Endothelial cell of umbilical vein (primary cell): Measurements from ENCODE around the gene CTU1. TPM values are rescaled to one million over a fixed set of nuclear protein-coding genes. Genes with fewer than 3 reads are reported as not detected.

ENCODE experiments used
- BruUV-seq: library from RNA; stranded (reverse); fragments of 400-500 nt; replicated peaks from 2 replicates; lab custom pipeline; 2021; lab: Mats Ljungman, UMichigan
- CTCF ChIA-PET: fragments of 300-600, 350-600 bp; sonication (Branson Sonifier 250); formaldehyde crosslinking; loops from one replicate; lab custom pipeline; 2021; ENCODE audit warnings: antibody characterized with exemption, inconsistent platforms; lab: Charles Lee
- POLR2A ChIA-PET: fragments of 300-600, 350-600 bp; sonication (Branson Sonifier 250); formaldehyde crosslinking; loops from one replicate; lab custom pipeline; 2021; ENCODE audit warnings: antibody characterized with exemption, inconsistent platforms; lab: Charles Lee
- DNase-seq: peaks from one replicate; pipeline ENCODE4 v3.0.0-alpha.2; 2011; ENCODE audit warnings: low read depth, low spot score
- FAIRE-seq: peaks from 2 replicates; lab custom pipeline; 2011; peaks lifted over from hg19 to GRCh38; lab: Jason Lieb, UNC
- H2AFZ ChIP-seq: 2 replicates; pipeline ENCODE4 v1.6.0; 2012; ENCODE audit warnings: low read depth, low read length, control low read depth, inconsistent platforms
- H3K27ac ChIP-seq: 2 replicates; pipeline ENCODE4 v1.5.1; 2011; ENCODE audit warnings: low read depth, mild to moderate bottlenecking, control low read depth, low read length, moderate library complexity; ENCODE audit not compliant: insufficient read depth
- H3K27me3 ChIP-seq, 2 experiments: 2 replicates each; pipeline versions ENCODE4 v1.6.0 to v1.6.1; 2011; ENCODE audit warnings: low read length in 2 of 2, mixed read lengths in 1 of 2; ENCODE audit not compliant: control insufficient read depth in 2 of 2, insufficient read depth in 2 of 2
- H3K36me3 ChIP-seq, 2 experiments: 2 replicates in 1 of 2; 3 replicates in 1 of 2; pipeline ENCODE4 v1.5.1; 2011; ENCODE audit warnings: low read length in 2 of 2, mild to moderate bottlenecking in 1 of 2, moderate library complexity in 1 of 2; ENCODE audit not compliant: control insufficient read depth in 2 of 2, insufficient read depth in 2 of 2; ENCODE audit errors: extremely low read depth in 1 of 2
- H3K4me1 ChIP-seq: 3 replicates; pipeline ENCODE4 v1.5.1; 2011; ENCODE audit warnings: mild to moderate bottlenecking, low read length; ENCODE audit not compliant: control insufficient read depth, insufficient read depth; ENCODE audit errors: extremely low read depth
- H3K4me2 ChIP-seq: 2 replicates; pipeline ENCODE4 v1.6.1; 2011; ENCODE audit warnings: low read length, control low read depth, mixed read lengths; ENCODE audit not compliant: insufficient read depth
- H3K4me3 ChIP-seq, 3 experiments: fragments of 200-600 bp in 1 of 3; sonication (generic), shearing (Covaris generic) in 1 of 3; replicated peaks in 1 of 3; 2 replicates each; pipeline ENCODE4 v1.5.1; 2011 to 2016; ENCODE audit warnings: control low read depth in 3 of 3, low read length in 3 of 3, mild to moderate bottlenecking in 2 of 3, inconsistent platforms in 1 of 3, low read depth in 1 of 3, moderate library complexity in 1 of 3; ENCODE audit not compliant: insufficient read depth in 1 of 3
- H3K79me2 ChIP-seq: 2 replicates; pipeline ENCODE4 v1.6.0; 2012; ENCODE audit warnings: low read length, inconsistent platforms; ENCODE audit not compliant: control insufficient read depth, insufficient read depth
- H3K9ac ChIP-seq: replicated peaks from 2 replicates; pipeline ENCODE3; 2011; ENCODE audit warnings: low read length, control low read depth; ENCODE audit not compliant: insufficient read depth; ENCODE audit errors: extremely low read depth
- H3K9me1 ChIP-seq: replicated peaks from 3 replicates; pipeline ENCODE4 v1.6.0; 2011; ENCODE audit warnings: mild to moderate bottlenecking, low read length; ENCODE audit not compliant: control insufficient read depth, insufficient read depth; ENCODE audit errors: extremely low read depth
- H3K9me3 ChIP-seq: replicated peaks from 2 replicates; pipeline ENCODE4 v1.5.1; 2012; ENCODE audit warnings: low read length, inconsistent platforms; ENCODE audit not compliant: control insufficient read depth, insufficient read depth
- H4K20me1 ChIP-seq: replicated peaks from 2 replicates; pipeline ENCODE3; 2011; ENCODE audit warnings: mild to moderate bottlenecking, low read length; ENCODE audit not compliant: control insufficient read depth, insufficient read depth; ENCODE audit errors: extremely low read depth
- EZH2 ChIP-seq: IDR thresholded peaks from 2 replicates; pipeline ENCODE4 v1.6.1; 2012; ENCODE audit warnings: borderline replicate concordance, low read depth, mild to moderate bottlenecking, moderate library complexity, low read length, inconsistent platforms; ENCODE audit not compliant: severe bottlenecking
- FOS ChIP-seq: IDR thresholded peaks from 2 replicates; pipeline ENCODE4 v1.6.1; 2011; ENCODE audit warnings: mild to moderate bottlenecking, low read length, moderate library complexity, borderline replicate concordance; ENCODE audit not compliant: insufficient read depth
- GATA2 ChIP-seq: IDR thresholded peaks from 2 replicates; pipeline ENCODE4 v1.7.0; 2011; ENCODE audit warnings: low read depth, mild to moderate bottlenecking, moderate library complexity, mixed read lengths, low read length; ENCODE audit not compliant: insufficient read length, insufficient read depth
- JUN ChIP-seq: IDR thresholded peaks from 2 replicates; pipeline ENCODE4 v1.6.1; 2011; ENCODE audit warnings: borderline replicate concordance, low read depth; ENCODE audit not compliant: insufficient read length, insufficient read depth
- MAX ChIP-seq: IDR thresholded peaks from 2 replicates; pipeline ENCODE4 v1.6.1; 2011; ENCODE audit not compliant: insufficient read depth, insufficient read length
- MYC ChIP-seq: IDR thresholded peaks from one replicate; pipeline ENCODE4 v1.6.1; 2011; ENCODE audit warnings: mild to moderate bottlenecking, low read depth, low read length
- POLR2A ChIP-seq: IDR thresholded peaks from 2 replicates; pipeline ENCODE4 v1.6.1; 2012; ENCODE audit warnings: low read depth, mild to moderate bottlenecking, control low read depth, low read length
- POLR2AphosphoS5 ChIP-seq: IDR thresholded peaks from 2 replicates; pipeline ENCODE4 v1.6.1; 2012; ENCODE audit warnings: low read depth, mild to moderate bottlenecking, control low read depth, low read length, moderate library complexity; ENCODE audit not compliant: insufficient read depth
- dilution Hi-C: fragments of 300-500 bp; cut with MboI; formaldehyde crosslinking; loops from one replicate; pipeline ENCODE4 v1.15.0; 2019; ENCODE audit warnings: low sequenced_read_pairs; ENCODE audit not compliant: extremely low pct_ligation_motif_present
- intact Hi-C: fragments of 100-400 bp; cut with micrococcal nuclease; formaldehyde crosslinking; loops from one replicate; pipeline ENCODE4 v1.10.0; 2022
- polyA plus RNA-seq, 4 experiments: library from polyadenylated mRNA; depleted of rRNA in 3 of 4; stranded (reverse) in 3 of 4; unstranded in 1 of 4; fragments of >200 nt; gene quantifications; 2 replicates each; pipeline versions ENCODE4 v1.2.1 to v1.2.3, GENCODE V29; 2011 to 2012; ENCODE audit warnings: missing spikeins in 1 of 4
- total RNA-seq: library from RNA; stranded (reverse); gene quantifications from 2 replicates; pipeline ENCODE4 v1.2.3, GENCODE V29; 2021
- TF ChIP-seq, protein P1 (sequence below), 2 donors: IDR thresholded peaks; 1 replicate in 1 of 2; 2 replicates in 1 of 2; pipeline ENCODE4 v1.5.1; 2011; ENCODE audit warnings: low read length in 2 of 2, mild to moderate bottlenecking in 2 of 2, moderate library complexity in 2 of 2, control low read depth in 1 of 2, inconsistent platforms in 1 of 2, low read depth in 1 of 2; ENCODE audit not compliant: insufficient read depth in 1 of 2; ENCODE audit errors: extremely low read depth in 1 of 2

The CTU1 gene
- total and polyA plus RNA-seq, 2 donors (not counting 3 experiments of a cell fraction or from before 2014, with no cell fraction given): 6.1 to 8.7 TPM

GRCh38 chr19:51140441-51140840 lies 32.2 kb upstream of the CTU1 start:
- Histone ChIP-seq H2AFZ (no peak overlapping the region), H3K9me3 (no peaks in the 10 kb centered on the region), H3K36me3 (no peaks in the 10 kb centered on the region), H3K79me2 (no peaks in the 10 kb centered on the region), H3K4me2 (no peak overlapping the region), H4K20me1 (no peaks in the 10 kb centered on the region), H3K9ac (no peak overlapping the region), H3K9me1 (no peaks in the 10 kb centered on the region), H3K27ac (no peak overlapping the region), H3K4me3 (no peak overlapping the region), H3K27me3 (peaks cover 0 to under 1% of the 10 kb centered on the region in 2 experiments), H3K4me1 (no peaks in the 10 kb centered on the region)
- ChIA-PET CTCF (no interaction called here), POLR2A (no interaction called here)
- BruUV-seq: no TSS peak
- intact Hi-C loops: no loop called here
- dilution Hi-C loops: no loop called here
- no peak for TF ChIP-seq JUN
- DNase-seq (no peak), FAIRE-seq (no peak)

DNA sequence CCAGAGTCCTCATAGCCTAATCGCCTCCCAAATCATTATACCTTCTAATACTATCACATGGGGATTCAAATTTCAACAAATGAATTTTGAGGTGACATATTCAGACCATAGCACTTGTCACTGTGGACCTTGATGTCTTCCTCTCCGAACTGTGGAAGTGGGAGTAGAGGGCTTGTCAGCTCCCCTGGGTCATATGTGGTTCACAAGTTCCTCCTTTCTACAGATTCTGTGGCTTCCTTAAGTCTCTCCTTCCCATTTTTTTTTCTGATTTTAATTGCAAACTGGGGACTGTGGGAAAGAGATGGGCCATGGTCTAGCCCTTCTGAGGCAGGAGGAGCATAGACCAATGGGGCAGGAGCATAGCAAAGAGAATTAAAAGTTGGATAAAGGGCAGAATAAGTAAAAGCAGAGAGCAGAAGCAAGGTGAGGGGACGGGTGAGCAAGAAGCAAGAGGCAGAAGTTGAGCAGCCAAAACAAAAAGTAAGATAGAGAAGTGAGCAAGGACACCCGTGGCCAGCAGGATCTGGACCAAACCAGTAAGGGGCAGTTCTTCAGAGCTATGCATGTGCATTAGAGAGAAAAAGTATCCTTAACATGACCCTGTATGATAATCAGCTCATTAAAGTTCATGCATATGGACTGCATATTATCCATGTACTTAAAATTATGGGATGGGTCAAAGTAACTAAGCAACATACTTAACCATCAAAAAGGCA lies 31.2 kb upstream of the CTU1 start:
- Histone ChIP-seq H3K4me1 (no peaks in the 10 kb centered on the region), H3K9ac (no peak overlapping the region), H4K20me1 (no peaks in the 10 kb centered on the region), H3K27ac (no peak overlapping the region), H2AFZ (no peak overlapping the region), H3K9me1 (no peaks in the 10 kb centered on the region), H3K4me3 (no peak overlapping the region), H3K79me2 (no peaks in the 10 kb centered on the region), H3K27me3 (peaks cover 0 to 5% of the 10 kb centered on the region in 2 experiments), H3K9me3 (no peaks in the 10 kb centered on the region), H3K4me2 (no peak overlapping the region), H3K36me3 (no peaks in the 10 kb centered on the region)
- DNase-seq: no peak
- BruUV-seq: no TSS peak
- dilution Hi-C loops (no loop called here), intact Hi-C loops (no loop called here)
- FAIRE-seq: no peak
- TF ChIP-seq JUN (no peak), MAX (no peak), FOS (no peak), POLR2AphosphoS5 (no peak), GATA2 (no peak), POLR2A (no peak), MYC (no peak), EZH2 (no peak)
- TF ChIP-seq, protein P1, sequence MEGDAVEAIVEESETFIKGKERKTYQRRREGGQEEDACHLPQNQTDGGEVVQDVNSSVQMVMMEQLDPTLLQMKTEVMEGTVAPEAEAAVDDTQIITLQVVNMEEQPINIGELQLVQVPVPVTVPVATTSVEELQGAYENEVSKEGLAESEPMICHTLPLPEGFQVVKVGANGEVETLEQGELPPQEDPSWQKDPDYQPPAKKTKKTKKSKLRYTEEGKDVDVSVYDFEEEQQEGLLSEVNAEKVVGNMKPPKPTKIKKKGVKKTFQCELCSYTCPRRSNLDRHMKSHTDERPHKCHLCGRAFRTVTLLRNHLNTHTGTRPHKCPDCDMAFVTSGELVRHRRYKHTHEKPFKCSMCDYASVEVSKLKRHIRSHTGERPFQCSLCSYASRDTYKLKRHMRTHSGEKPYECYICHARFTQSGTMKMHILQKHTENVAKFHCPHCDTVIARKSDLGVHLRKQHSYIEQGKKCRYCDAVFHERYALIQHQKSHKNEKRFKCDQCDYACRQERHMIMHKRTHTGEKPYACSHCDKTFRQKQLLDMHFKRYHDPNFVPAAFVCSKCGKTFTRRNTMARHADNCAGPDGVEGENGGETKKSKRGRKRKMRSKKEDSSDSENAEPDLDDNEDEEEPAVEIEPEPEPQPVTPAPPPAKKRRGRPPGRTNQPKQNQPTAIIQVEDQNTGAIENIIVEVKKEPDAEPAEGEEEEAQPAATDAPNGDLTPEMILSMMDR (IDR thresholded peaks at IDR 0.05; ENCODE audit: extremely low read depth in 1 of 2, insufficient read depth in 1 of 2, low read depth in 1 of 2, low read length in 2 of 2): no peak
- ChIA-PET CTCF (no interaction called here), POLR2A (no interaction called here)
